ENCODE data around the gene MMP17.
A peak's percentile ranks its signal among the peaks of the same experiment; 100 is the strongest.

Gene MMP17

GRCh38 chr12:131861261-131862083 is 33.3 kb downstream of the MMP17 start:
- Histone ChIP-seq H3K27ac (peak overlapping the region in 1 of 2 donors; percentile 22), H3K4me3 (no peak overlapping the region)
- TF ChIP-seq CTCF (IDR thresholded peaks at IDR 0.05) = no peak
- no peak for DNase-seq (ENCODE audit: low spot score)

DNA sequence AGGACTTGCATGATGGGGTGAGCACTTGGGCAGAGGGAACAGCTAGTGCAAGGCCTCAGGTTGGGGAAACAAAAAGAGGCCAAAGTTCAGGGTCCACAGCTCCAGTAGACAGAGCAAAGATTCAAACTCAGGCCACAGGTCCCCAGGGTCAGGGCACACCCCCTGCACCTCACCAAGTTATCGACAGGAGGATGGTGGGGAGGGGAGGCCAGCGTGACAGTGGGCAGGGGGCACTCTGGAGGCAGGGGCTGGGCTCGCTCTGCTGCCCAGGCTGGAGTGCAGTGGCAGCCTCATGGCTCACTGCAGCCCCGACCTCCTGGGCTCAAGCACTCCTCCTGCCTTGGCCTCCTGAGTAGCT is 33.9 kb downstream of the MMP17 start:
- H3K4me3 ChIP-seq = no peak overlapping the region
- DNase-seq (ENCODE audit: low spot score) = no peak

DNA sequence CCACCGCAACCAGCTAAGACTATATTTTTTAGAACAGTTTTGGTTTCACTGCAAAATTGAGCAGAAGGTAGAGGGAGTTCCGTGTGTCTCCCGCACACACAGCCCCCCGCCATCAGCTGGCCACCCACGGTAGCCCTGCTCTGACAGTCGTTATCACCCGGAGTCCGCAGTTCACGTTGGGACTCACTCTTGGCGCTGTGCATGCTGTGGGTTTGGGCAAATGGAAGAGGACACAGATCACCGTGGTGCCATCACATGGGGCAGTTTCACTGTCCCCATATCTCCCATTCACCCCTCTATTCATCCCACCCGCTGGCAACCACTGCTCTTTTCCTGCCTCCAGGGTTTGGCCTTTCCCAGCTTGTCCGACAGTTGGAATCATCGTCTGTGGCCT is 34.4 kb downstream of the MMP17 start:
- TF ChIP-seq CTCF (IDR thresholded peaks at IDR 0.05) = no peak
- no peak for DNase-seq (ENCODE audit: low spot score)
- Histone ChIP-seq H3K4me3 (no peak overlapping the region), H3K27ac (no peak overlapping the region)

More for the DNA sequence above, 33.9 kb downstream of the MMP17 start:
- no peak for TF ChIP-seq CTCF (IDR thresholded peaks at IDR 0.05)
- H3K27ac ChIP-seq = no peak overlapping the region

DNA sequence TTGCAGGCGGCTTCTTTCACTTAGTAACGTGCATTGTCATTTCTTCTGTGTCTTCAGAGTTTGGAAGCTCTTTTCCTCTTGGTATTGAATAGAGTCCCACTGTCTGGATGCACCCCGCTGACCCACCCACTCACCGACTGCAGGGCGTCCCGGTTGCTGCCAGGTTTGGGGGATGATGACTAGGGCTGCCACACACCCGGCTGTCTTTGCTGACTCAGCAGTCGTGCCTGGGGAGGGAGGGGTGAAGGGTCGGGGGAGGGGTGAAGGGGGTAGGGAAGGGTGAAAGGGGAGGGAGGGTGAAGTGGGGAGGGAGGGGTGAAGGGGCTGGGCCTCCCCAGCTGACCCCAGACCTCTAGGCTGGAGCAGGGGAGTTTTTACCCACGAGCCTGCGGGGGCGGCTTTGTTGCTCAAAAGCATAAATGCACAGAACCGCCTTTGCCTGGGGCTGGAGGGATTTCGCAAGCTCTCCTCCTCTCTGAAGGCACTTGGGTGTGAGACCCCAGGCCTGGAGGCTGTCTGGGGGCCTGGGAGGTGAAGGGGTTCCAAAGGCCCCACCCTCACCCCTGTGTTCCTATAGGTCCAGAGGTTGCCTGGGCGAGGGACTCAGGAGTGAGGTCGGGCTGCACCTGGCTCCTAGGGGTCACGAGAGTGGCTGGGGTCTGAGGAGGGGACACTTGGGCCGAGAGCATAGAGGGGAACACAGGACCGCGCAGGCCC is 35.0 kb downstream of the MMP17 start:
- H3K4me3 ChIP-seq = no peak overlapping the region
- TF ChIP-seq CTCF (IDR thresholded peaks at IDR 0.05) = no peak
- no peak overlapping the region for H3K27ac ChIP-seq
- no peak for DNase-seq (ENCODE audit: low spot score)

- H3K4me3 ChIP-seq = no peak overlapping the region
- H3K27ac ChIP-seq = no peak overlapping the region
- DNase-seq (ENCODE audit: low spot score) = no peak
- no peak for TF ChIP-seq CTCF (IDR thresholded peaks at IDR 0.05)
Observed at GRCh38 chr12:131863711-131864396, 35.7 kb downstream of the MMP17 start.

DNA sequence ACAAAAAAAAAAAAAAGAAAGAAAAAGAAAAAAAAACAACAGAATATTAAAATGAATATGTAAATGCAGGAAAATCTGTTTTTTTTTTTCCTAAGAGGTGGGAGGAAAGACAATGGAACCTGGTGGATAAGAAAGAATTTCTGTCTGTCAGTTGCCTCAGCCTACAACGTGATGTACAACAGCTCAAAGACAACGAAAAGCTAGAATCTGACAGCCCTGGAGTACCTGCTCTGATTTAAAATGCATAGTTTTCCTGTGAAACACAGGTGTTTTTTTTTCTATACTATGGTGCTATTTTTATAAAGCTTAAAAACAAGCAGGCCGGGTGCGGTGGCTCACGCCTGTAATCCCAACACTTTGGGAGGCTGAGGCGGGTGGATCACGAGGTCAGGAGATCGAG is 36.3 kb downstream of the MMP17 start:
- Histone ChIP-seq H3K27ac (no peak overlapping the region), H3K4me3 (no peak overlapping the region)
- DNase-seq (ENCODE audit: low spot score) = no peak
- no peak for TF ChIP-seq CTCF (IDR thresholded peaks at IDR 0.05)

Measured in coronary artery (tissue), 2 donors.